Ishikawa (cell line): ENCODE data around the gene GNG7.

Experiments
- EP300 ChIP-seq: IDR thresholded peaks from 2 replicates; pipeline ENCODE4 v1.6.1; 2012; ENCODE audit warnings: borderline replicate concordance
- MAX ChIP-seq: IDR thresholded peaks from 2 replicates; pipeline ENCODE4 v1.6.1; 2012
- RAD21 ChIP-seq: IDR thresholded peaks from 2 replicates; pipeline ENCODE4 v1.6.1; 2012; ENCODE audit warnings: low read depth
- REST ChIP-seq: IDR thresholded peaks from 2 replicates; pipeline ENCODE4 v1.6.1; 2012; ENCODE audit warnings: low read depth, mild to moderate bottlenecking
- TCF12 ChIP-seq: IDR thresholded peaks from 2 replicates; pipeline ENCODE4 v1.6.1; 2012; ENCODE audit warnings: low read depth
- USF1 ChIP-seq: IDR thresholded peaks from 2 replicates; pipeline ENCODE4 v1.6.1; 2012
- YY1 ChIP-seq: IDR thresholded peaks from 2 replicates; pipeline ENCODE4 v1.6.1; 2012; ENCODE audit warnings: low read depth
- ZBTB7A ChIP-seq: IDR thresholded peaks from 2 replicates; pipeline ENCODE4 v1.6.1; 2012; ENCODE audit warnings: low read depth

- no peak for TF ChIP-seq RAD21
- no peak for TF ChIP-seq EP300
- no peak for TF ChIP-seq USF1
- no peak for TF ChIP-seq ZBTB7A
- TF ChIP-seq YY1 = no peak
- TF ChIP-seq REST = no peak
- TF ChIP-seq TCF12 = no peak
- no peak for TF ChIP-seq MAX
Measured at GRCh38 chr19:2604747-2605329, 97.7 kb downstream of the GNG7 start.
